HG02642 (cell line): ENCODE measurements around the gene KRTAP9-4.
"Not testable (repeated sequence)": the region's sequence is repeated elsewhere in the genome, so short reads cannot be mapped to it uniquely, and the experiment has no call there.

Experiments
- ATAC-seq: cut with Tn5 transposase; IDR thresholded peaks from one replicate; pipeline ENCODE4 v1.9.1; 2021; ENCODE audit warnings: mild to moderate bottlenecking; ENCODE audit not compliant: unreplicated experiment, poor library complexity

Gene KRTAP9-4

GRCh38 chr17:41249637-41250240, at the start of gene KRTAP9-4:
TSS of gene KRTAP9-4 (plus strand) at chr17:41249687. CDS start at chr17:41249721, 34 bp downstream.
- not testable (repeated sequence) for ATAC-seq

- ATAC-seq, result no peak
These were observed 37.5 kb upstream of the KRTAP9-4 start for GRCh38 chr17:41211845-41212466.

GRCh38 chr17:41212524-41213169, 36.8 kb upstream of the KRTAP9-4 start:
- no peak for ATAC-seq

- no peak for ATAC-seq
These were observed 33.8 kb upstream of the KRTAP9-4 start for GRCh38 chr17:41215681-41216080.

- no peak for ATAC-seq
These were observed 25.7 kb upstream of the KRTAP9-4 start for GRCh38 chr17:41223821-41224220.

- no peak for ATAC-seq
These were observed 23.4 kb upstream of the KRTAP9-4 start for GRCh38 chr17:41226051-41226450.

- not testable (repeated sequence) for ATAC-seq
These were observed 22.8 kb upstream of the KRTAP9-4 start, which contains the start of gene KRTAP9-2 for GRCh38 chr17:41226598-41227095. TSS of gene KRTAP9-2 (plus strand) at chr17:41226648. CDS start at chr17:41226655, 7 bp downstream.

GRCh38 chr17:41230094-41230493, 19.4 kb upstream of the KRTAP9-4 start:
- ATAC-seq, result no peak

- ATAC-seq, result no peak
These were observed 17.8 kb upstream of the KRTAP9-4 start for GRCh38 chr17:41231731-41232130.

GRCh38 chr17:41232399-41233105, 16.9 kb upstream of the KRTAP9-4 start, which contains the start of gene KRTAP9-3:
TSS of gene KRTAP9-3 (plus strand) at chr17:41232449. CDS start at chr17:41232502, 53 bp downstream.
- ATAC-seq, result not testable (repeated sequence)

- not testable (repeated sequence) for ATAC-seq
These were observed 12.4 kb upstream of the KRTAP9-4 start for GRCh38 chr17:41237116-41237515.

GRCh38 chr17:41237949-41238437, 11.5 kb upstream of the KRTAP9-4 start, which contains the start of gene KRTAP9-8:
TSS of gene KRTAP9-8 (plus strand) at chr17:41237999. CDS start at chr17:41238052, 53 bp downstream.
- not testable (repeated sequence) for ATAC-seq

- ATAC-seq, result not testable (repeated sequence)
These were observed 2.3 kb upstream of the KRTAP9-4 start for GRCh38 chr17:41246995-41247787.

GRCh38 chr17:41251261-41251660, 1.8 kb downstream of the KRTAP9-4 start:
- no peak for ATAC-seq

GRCh38 chr17:41254861-41255260, 5.4 kb downstream of the KRTAP9-4 start:
- no peak for ATAC-seq

GRCh38 chr17:41255381-41256290, 6.1 kb downstream of the KRTAP9-4 start, which contains the start of gene KRTAP9-9:
TSS of gene KRTAP9-9 (plus strand) at chr17:41255384.
- not testable (repeated sequence) for ATAC-seq

GRCh38 chr17:41256291-41256685, 6.8 kb downstream of the KRTAP9-4 start:
- no peak for ATAC-seq

GRCh38 chr17:41258406-41258805, 8.9 kb downstream of the KRTAP9-4 start:
- ATAC-seq, result no peak
